Gastrocnemius medialis (tissue), 4 donors: ENCODE measurements around the gene PECR. TPM values are rescaled to one million over a fixed set of nuclear protein-coding genes. Genes with fewer than 3 reads are reported as not detected.

ENCODE experiments used
- ATAC-seq, 2 donors: fragments of 150-250 bp; one replicate each; pipeline ENCODE4 v1.9.1; 2016
- DNase-seq, 2 donors: peaks; one replicate each; pipeline ENCODE4 v3.0.0-alpha.2; 2019
- H3K27ac ChIP-seq, 4 donors: fragments of 200-600 bp; sonication (generic); 1 replicate in 1 of 4; 2 replicates in 3 of 4; pipeline ENCODE4 v1.5.1; 2016 to 2018; ENCODE audit warnings: mild to moderate bottlenecking in 2 of 4, moderate library complexity in 1 of 4
- H3K27me3 ChIP-seq, 3 donors: fragments of 200-600 bp; sonication (generic) in 2 of 3; 1 replicate in 1 of 3; 2 replicates in 2 of 3; pipeline versions ENCODE4 v1.5.1 to v1.6.0; 2016 to 2019; ENCODE audit warnings: mild to moderate bottlenecking in 1 of 3, moderate library complexity in 1 of 3
- H3K36me3 ChIP-seq, 2 donors: fragments of 200-600 bp; sonication (generic) in 1 of 2; one replicate each; pipeline ENCODE4 v1.5.1; 2017 to 2018
- H3K4me1 ChIP-seq, 2 donors: fragments of 200-600 bp; sonication (generic) in 1 of 2; one replicate each; pipeline ENCODE4 v1.5.1; 2016 to 2017; ENCODE audit warnings: mild to moderate bottlenecking in 2 of 2
- H3K4me3 ChIP-seq, 4 donors: fragments of 200-600 bp; sonication (generic) in 3 of 4; 1 replicate in 1 of 4; 2 replicates in 3 of 4; pipeline ENCODE4 v1.5.1; 2016 to 2019; ENCODE audit warnings: mild to moderate bottlenecking in 2 of 4
- H3K9me3 ChIP-seq, 3 donors: fragments of 200-600 bp; sonication (generic) in 2 of 3; 1 replicate in 1 of 3; 2 replicates in 2 of 3; pipeline ENCODE4 v1.5.1; 2016 to 2019
- CTCF ChIP-seq, 5 experiments: fragments of 450-650 bp in 3 of 5; fragments of 200-600 bp in 2 of 5; sonication (generic) in 2 of 5; IDR thresholded peaks in 4 of 5; conservative IDR thresholded peaks in 1 of 5; 1 replicate in 4 of 5; 2 replicates in 1 of 5; pipeline ENCODE4 v1.5.1; 2016 to 2019; ENCODE audit warnings: antibody characterized with exemption in 5 of 5, mild to moderate bottlenecking in 3 of 5, moderate library complexity in 3 of 5
- POLR2A ChIP-seq, 2 donors: fragments of 450-650 bp; IDR thresholded peaks; one replicate each; pipeline ENCODE4 v1.6.1; 2017; ENCODE audit warnings: antibody characterized with exemption in 2 of 2, mild to moderate bottlenecking in 2 of 2, moderate library complexity in 2 of 2
- in situ Hi-C, 4 donors: fragments of 200-750 bp; cut with MboI; loops; one replicate each; pipeline versions ENCODE4 v1.15.0 to v1.8.0; 2017; ENCODE audit warnings: low sequenced_read_pairs in 4 of 4
- intact Hi-C: fragments of 100-400 bp; cut with DNase I; formaldehyde crosslinking; loops from one replicate; pipeline ENCODE4 v1.15.1; 2023; ENCODE audit warnings: low total_unique reads
- total RNA-seq, 4 donors: library from RNA; depleted of rRNA; stranded (reverse); fragments of >200 nt; gene quantifications; one replicate each; pipeline versions ENCODE4 v1.1.0 to v1.2.3, GENCODE V29; 2016

PECR gene
- total RNA-seq, 4 donors from 2014 or later: 0.42 to 7.5 (median 1.5) TPM

GRCh38 chr2:216031960-216032689 lies 49.5 kb downstream of the PECR start:
- Histone ChIP-seq H3K4me1 (no peaks in the 10 kb centered on the region), H3K27me3 (no peaks in the 10 kb centered on the region), H3K4me3 (no peak overlapping the region), H3K36me3 (no peaks in the 10 kb centered on the region), H3K27ac (no peak overlapping the region), H3K9me3 (no peaks in the 10 kb centered on the region)
- TF ChIP-seq CTCF (IDR thresholded peaks at IDR 0.05 in 4 of 5, conservative IDR thresholded peaks at IDR 0.05 in 1 of 5): no peak
- no peak for TF ChIP-seq POLR2A (IDR thresholded peaks at IDR 0.05)
- intact Hi-C loops: loop anchor here (10.0 kb wide), 1 partner anchor 1683 kb away; no protein-coding TSS in a partner anchor
- in situ Hi-C loops: loop anchor here (25.0 kb wide), 1 partner anchor 630 kb away; no protein-coding TSS in a partner anchor
- DNase-seq (no peak), ATAC-seq (no peak)

- H3K27ac ChIP-seq: no peak overlapping the region
- in situ Hi-C loops: loop anchor here (25.0 kb wide), 1 partner anchor 632 kb away; no protein-coding TSS in a partner anchor
- no peak for TF ChIP-seq CTCF (IDR thresholded peaks at IDR 0.05 in 4 of 5, conservative IDR thresholded peaks at IDR 0.05 in 1 of 5)
- TF ChIP-seq POLR2A (IDR thresholded peaks at IDR 0.05): no peak
- no peak overlapping the region for H3K4me3 ChIP-seq
- intact Hi-C loops: loop anchor here (10.0 kb wide), 1 partner anchor 1685 kb away; no protein-coding TSS in a partner anchor
- no peaks in the 10 kb centered on the region for H3K9me3 ChIP-seq
- no peaks in the 10 kb centered on the region for H3K4me1 ChIP-seq
- no peaks in the 10 kb centered on the region for H3K36me3 ChIP-seq
- DNase-seq (no peak), ATAC-seq (no peak)
- no peaks in the 10 kb centered on the region for H3K27me3 ChIP-seq
Observed at GRCh38 chr2:216030216-216030615, 51.4 kb downstream of the PECR start.

- no peak for TF ChIP-seq CTCF (IDR thresholded peaks at IDR 0.05 in 4 of 5, conservative IDR thresholded peaks at IDR 0.05 in 1 of 5)
- TF ChIP-seq POLR2A (IDR thresholded peaks at IDR 0.05): no peak
- Histone ChIP-seq H3K4me1 (no peaks in the 10 kb centered on the region), H3K9me3 (no peaks in the 10 kb centered on the region), H3K36me3 (no peaks in the 10 kb centered on the region), H3K4me3 (no peak overlapping the region), H3K27ac (no peak overlapping the region), H3K27me3 (no peaks in the 10 kb centered on the region)
- DNase-seq: no peak
- no peak for ATAC-seq
- in situ Hi-C loops: loop anchor here (25.0 kb wide), 1 partner anchor 633 kb away; no protein-coding TSS in a partner anchor
- intact Hi-C loops: loop anchor here (10.0 kb wide), 1 partner anchor 1685 kb away; no protein-coding TSS in a partner anchor
Observed at GRCh38 chr2:216029416-216030129, 52.0 kb downstream of the PECR start.

- TF ChIP-seq CTCF (IDR thresholded peaks at IDR 0.05 in 4 of 5, conservative IDR thresholded peaks at IDR 0.05 in 1 of 5): no peak
- no peak for TF ChIP-seq POLR2A (IDR thresholded peaks at IDR 0.05)
- DNase-seq (no peak), ATAC-seq (no peak)
- in situ Hi-C loops: loop anchor here (25.0 kb wide), 1 partner anchor 637 kb away; no protein-coding TSS in a partner anchor
- Histone ChIP-seq H3K36me3 (no peaks in the 10 kb centered on the region), H3K27me3 (no peaks in the 10 kb centered on the region), H3K4me3 (no peak overlapping the region), H3K27ac (no peak overlapping the region), H3K9me3 (no peaks in the 10 kb centered on the region), H3K4me1 (no peaks in the 10 kb centered on the region)
- intact Hi-C loops: no loop called here
Observed at GRCh38 chr2:216024779-216025336, 56.8 kb downstream of the PECR start.
